ENCODE measurements around the gene C16orf90.
A peak's percentile ranks its signal among the peaks of the same experiment; 100 is the strongest.
"Not testable (repeated sequence)": the region's sequence is repeated elsewhere in the genome, so short reads cannot be mapped to it uniquely, and the experiment has no call there.

Gene C16orf90

GRCh38 chr16:3534126-3534525 is 38.8 kb upstream of the C16orf90 start:
- no peak for TF ChIP-seq CTCF (IDR thresholded peaks at IDR 0.05; ENCODE audit: insufficient read depth, low read depth, low read length, missing control alignments)

DNA sequence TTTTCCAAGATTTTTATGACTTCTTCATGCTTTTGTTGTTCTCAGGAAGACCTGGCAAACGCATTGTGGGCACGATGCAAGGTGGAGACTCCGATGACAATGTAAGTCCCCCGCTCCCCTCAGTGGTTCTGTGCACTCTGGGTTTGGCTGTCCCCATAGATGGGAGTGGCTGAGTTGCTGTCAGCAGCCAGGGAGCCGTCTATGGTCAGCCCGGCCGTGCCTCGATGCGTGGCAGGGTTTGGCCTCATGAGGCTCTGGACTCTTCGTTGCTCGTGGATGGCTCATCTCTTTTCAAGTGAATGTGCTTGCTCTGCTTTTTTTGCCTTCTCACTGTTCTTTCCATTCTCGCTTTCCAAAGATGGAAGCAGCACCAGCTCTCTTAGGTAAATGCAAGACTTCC is 37.5 kb upstream of the C16orf90 start:
- TF ChIP-seq CTCF (IDR thresholded peaks at IDR 0.05; ENCODE audit: insufficient read depth, low read depth, low read length, missing control alignments), result no peak
- DNase-seq (ENCODE audit: low read depth), result no peak
- no peak overlapping the region for H3K4me3 ChIP-seq (ENCODE audit: low read depth, low read length)

More at GRCh38 chr16:3534126-3534525, 38.8 kb upstream of the C16orf90 start:
- H3K4me3 ChIP-seq (ENCODE audit: low read depth, low read length), result no peak overlapping the region
- DNase-seq (ENCODE audit: low read depth), result no peak

- no peak for DNase-seq (ENCODE audit: low read depth)
- H3K4me3 ChIP-seq (ENCODE audit: low read depth, low read length), result no peak overlapping the region
- TF ChIP-seq CTCF (IDR thresholded peaks at IDR 0.05; ENCODE audit: insufficient read depth, low read depth, low read length, missing control alignments), result no peak
Measured at GRCh38 chr16:3530371-3530914, 35.2 kb upstream of the C16orf90 start.

DNA sequence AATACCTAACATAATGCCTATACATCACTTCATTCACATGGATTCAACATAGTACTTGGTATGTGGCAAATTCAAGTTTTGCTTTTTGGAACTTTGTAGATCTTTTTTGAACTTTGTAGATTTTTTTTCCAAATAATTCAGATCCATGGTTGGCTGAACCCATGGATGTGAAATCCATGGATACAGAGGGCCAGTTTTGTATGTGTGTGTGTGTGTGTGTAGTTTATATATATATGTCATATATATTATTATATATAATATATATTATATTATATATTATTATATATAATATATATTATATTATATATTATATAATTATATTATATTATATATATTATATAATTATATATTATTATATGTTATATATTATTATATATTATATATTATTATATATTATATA is 33.9 kb upstream of the C16orf90 start:
- no peak for TF ChIP-seq CTCF (IDR thresholded peaks at IDR 0.05; ENCODE audit: insufficient read depth, low read depth, low read length, missing control alignments)
- DNase-seq (ENCODE audit: low read depth), result no peak
- no peak overlapping the region for H3K4me3 ChIP-seq (ENCODE audit: low read depth, low read length)

DNA sequence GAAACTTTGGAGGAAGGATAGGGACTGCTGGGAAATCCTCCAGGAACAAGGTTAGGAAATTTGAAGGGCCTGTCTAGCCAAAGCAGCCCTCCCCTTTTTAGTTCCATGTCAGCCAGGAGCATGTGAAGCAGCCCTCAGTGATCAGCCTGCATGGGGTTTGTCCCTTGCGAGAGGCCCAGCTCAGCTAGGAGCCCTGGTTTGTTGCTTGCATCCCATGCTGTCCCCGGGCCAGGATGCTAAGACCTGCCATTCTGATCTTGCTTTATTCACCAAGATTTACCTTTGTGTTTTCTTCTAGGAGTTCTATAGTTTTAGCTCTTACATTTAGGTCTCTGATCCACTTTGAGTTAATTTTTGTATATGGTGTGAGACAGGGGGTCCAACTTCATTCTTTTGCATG is 33.1 kb upstream of the C16orf90 start:
- no peak for TF ChIP-seq CTCF (IDR thresholded peaks at IDR 0.05; ENCODE audit: insufficient read depth, low read depth, low read length, missing control alignments)
- no peak overlapping the region for H3K4me3 ChIP-seq (ENCODE audit: low read depth, low read length)
- DNase-seq (ENCODE audit: low read depth), result no peak

- peak; percentile 69 for TF ChIP-seq CTCF (IDR thresholded peaks at IDR 0.05; ENCODE audit: insufficient read depth, low read depth, low read length, missing control alignments)
- peak; percentile 74 for DNase-seq (ENCODE audit: low read depth)
- not testable (repeated sequence) for H3K4me3 ChIP-seq (ENCODE audit: low read depth, low read length)
Measured at GRCh38 chr16:3527216-3527829, 32.0 kb upstream of the C16orf90 start.

- no peak for DNase-seq (ENCODE audit: low read depth)
- TF ChIP-seq CTCF (IDR thresholded peaks at IDR 0.05; ENCODE audit: insufficient read depth, low read depth, low read length, missing control alignments), result no peak
- H3K4me3 ChIP-seq (ENCODE audit: low read depth, low read length), result no peak overlapping the region
Measured at GRCh38 chr16:3525951-3526350, 30.7 kb upstream of the C16orf90 start.
